ENCODE data around the gene DMAC2L.
"Not testable (repeated sequence)": the region's sequence is repeated elsewhere in the genome, so short reads cannot be mapped to it uniquely, and the experiment has no call there.

The DMAC2L gene

DNA sequence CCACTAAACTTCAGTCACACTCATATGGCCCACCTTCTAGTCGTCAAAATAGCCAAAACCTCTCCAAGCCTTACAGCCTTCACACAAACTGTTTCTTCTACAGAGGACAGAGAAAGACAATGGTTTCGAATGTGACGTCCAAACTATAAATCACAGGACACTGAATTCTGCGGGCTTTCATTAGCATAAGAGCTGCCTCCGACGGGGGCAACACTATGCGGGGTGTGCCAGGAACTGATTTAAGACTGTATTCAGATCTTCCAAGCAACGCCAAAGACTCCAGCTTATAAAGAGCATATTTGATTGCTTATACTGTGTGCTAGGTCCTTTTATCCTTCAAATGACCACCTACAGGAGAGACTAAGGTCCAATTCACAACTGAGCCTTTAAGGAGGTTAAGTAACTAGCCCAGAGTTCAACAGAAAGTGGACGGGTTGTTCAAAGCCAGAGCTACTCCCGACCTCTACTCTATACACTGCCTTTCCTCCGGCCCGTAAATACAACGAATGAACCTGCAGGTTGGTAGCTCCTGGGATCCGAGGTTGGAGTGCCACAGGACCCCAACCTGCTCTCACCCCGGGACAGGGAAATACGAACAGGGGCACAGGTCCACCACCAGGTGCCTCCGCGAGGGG, 670 bp upstream of the DMAC2L start:
- peaks cover 9% of the 10 kb centered on the region for H3K36me3 ChIP-seq (ENCODE audit: insufficient read depth, low read length)
- no peaks in the 10 kb centered on the region for H3K27me3 ChIP-seq (ENCODE audit: insufficient read depth, low read length, poor library complexity)
- peaks cover 29% of the 10 kb centered on the region for H3K4me1 ChIP-seq (ENCODE audit: insufficient read depth, low read length)
- ATAC-seq (ENCODE audit: insufficient read depth, low read depth) (peak; percentile 31; the same call in 2 of the 3 replicates), DNase-seq (no peak)
- no peak for TF ChIP-seq EZH2 (IDR thresholded peaks at IDR 0.05; ENCODE audit: borderline replicate concordance, low read depth, low read length, severe bottlenecking)
- TF ChIP-seq, protein P1, sequence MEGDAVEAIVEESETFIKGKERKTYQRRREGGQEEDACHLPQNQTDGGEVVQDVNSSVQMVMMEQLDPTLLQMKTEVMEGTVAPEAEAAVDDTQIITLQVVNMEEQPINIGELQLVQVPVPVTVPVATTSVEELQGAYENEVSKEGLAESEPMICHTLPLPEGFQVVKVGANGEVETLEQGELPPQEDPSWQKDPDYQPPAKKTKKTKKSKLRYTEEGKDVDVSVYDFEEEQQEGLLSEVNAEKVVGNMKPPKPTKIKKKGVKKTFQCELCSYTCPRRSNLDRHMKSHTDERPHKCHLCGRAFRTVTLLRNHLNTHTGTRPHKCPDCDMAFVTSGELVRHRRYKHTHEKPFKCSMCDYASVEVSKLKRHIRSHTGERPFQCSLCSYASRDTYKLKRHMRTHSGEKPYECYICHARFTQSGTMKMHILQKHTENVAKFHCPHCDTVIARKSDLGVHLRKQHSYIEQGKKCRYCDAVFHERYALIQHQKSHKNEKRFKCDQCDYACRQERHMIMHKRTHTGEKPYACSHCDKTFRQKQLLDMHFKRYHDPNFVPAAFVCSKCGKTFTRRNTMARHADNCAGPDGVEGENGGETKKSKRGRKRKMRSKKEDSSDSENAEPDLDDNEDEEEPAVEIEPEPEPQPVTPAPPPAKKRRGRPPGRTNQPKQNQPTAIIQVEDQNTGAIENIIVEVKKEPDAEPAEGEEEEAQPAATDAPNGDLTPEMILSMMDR (IDR thresholded peaks at IDR 0.05; ENCODE audit: borderline replicate concordance, extremely low read depth, low read length, poor library complexity, severe bottlenecking): peak; percentile 47
- H2AFZ ChIP-seq (ENCODE audit: low read depth, low read length): peak overlapping the region; percentile 97
- H3K27ac ChIP-seq (ENCODE audit: low read length): peak overlapping the region; percentile 99
- H3K4me2 ChIP-seq (ENCODE audit: insufficient read depth, low read length): peak overlapping the region; percentile 85
- no peaks in the 10 kb centered on the region for H4K20me1 ChIP-seq (ENCODE audit: insufficient read depth, low read length)
- H3K9me3 ChIP-seq (ENCODE audit: insufficient read depth, low read length, severe bottlenecking): peaks cover 6% of the 10 kb centered on the region
- peak overlapping the region; percentile 38 to 87 for H3K4me3 ChIP-seq (ENCODE audit: low read depth in 1 of 2, low read length in 2 of 2)
- H3K79me2 ChIP-seq (ENCODE audit: insufficient read depth, low read length): peaks cover 63% of the 10 kb centered on the region
- peak overlapping the region; percentile 85 for H3K9ac ChIP-seq (ENCODE audit: low read depth, low read length)

DNA sequence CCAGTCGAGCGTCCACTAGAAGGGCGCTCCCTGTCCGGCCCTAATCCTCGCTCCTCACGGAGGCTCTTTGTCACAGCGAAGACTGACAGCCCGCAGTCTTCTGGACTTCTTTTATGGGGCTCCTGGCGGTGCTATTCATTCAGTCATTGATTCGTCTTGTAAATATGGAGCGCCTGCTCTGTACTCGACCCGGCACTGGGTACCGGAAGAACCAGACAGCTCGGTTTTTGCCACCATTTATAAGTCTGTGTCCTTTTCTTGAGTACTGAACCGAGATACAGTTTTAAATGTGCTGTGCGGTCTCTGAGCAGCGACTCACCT, 570 bp downstream of the DMAC2L start:
- DNase-seq (no peak), ATAC-seq (ENCODE audit: insufficient read depth, low read depth) (peak; percentile 44)
- TF ChIP-seq, protein P1 (IDR thresholded peaks at IDR 0.05; ENCODE audit: borderline replicate concordance, extremely low read depth, low read length, poor library complexity, severe bottlenecking): no peak
- no peak for TF ChIP-seq EZH2 (IDR thresholded peaks at IDR 0.05; ENCODE audit: borderline replicate concordance, low read depth, low read length, severe bottlenecking)
- Histone ChIP-seq H2AFZ (ENCODE audit: low read depth, low read length) (peak overlapping the region; percentile 97), H3K9me3 (ENCODE audit: insufficient read depth, low read length, severe bottlenecking) (peaks cover 6% of the 10 kb centered on the region), H4K20me1 (ENCODE audit: insufficient read depth, low read length) (no peaks in the 10 kb centered on the region), H3K4me2 (ENCODE audit: insufficient read depth, low read length) (peak overlapping the region; percentile 85), H3K9ac (ENCODE audit: low read depth, low read length) (peak overlapping the region; percentile 85), H3K36me3 (ENCODE audit: insufficient read depth, low read length) (peaks cover 9% of the 10 kb centered on the region), H3K27ac (ENCODE audit: low read length) (peak overlapping the region; percentile 99), H3K79me2 (ENCODE audit: insufficient read depth, low read length) (peaks cover 52% of the 10 kb centered on the region), H3K4me3 (ENCODE audit: low read depth in 1 of 2, low read length in 2 of 2) (peak overlapping the region; percentile 38 to 87), H3K4me1 (ENCODE audit: insufficient read depth, low read length) (peaks cover 29% of the 10 kb centered on the region), H3K27me3 (ENCODE audit: insufficient read depth, low read length, poor library complexity) (no peaks in the 10 kb centered on the region)

DNA sequence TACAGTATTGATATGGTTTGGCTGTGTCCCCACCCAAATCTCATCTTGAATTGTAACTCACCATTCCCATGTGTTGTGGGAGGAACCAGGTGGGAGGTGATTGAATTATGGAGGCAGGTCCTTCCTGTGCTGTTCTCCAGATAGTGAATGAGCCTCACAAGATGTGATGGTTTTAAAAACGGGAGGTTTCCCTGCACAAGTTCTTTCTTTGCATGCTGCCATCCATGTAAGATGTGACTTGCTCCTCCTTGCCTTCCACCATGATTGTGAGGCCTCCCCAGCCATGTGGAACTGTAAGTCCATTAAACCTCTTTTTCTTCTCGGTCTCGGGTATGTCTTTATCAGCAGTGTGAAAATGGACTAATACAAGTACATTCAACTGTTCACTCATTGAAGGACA, 2.0 kb downstream of the DMAC2L start:
- not testable (repeated sequence) for H3K9ac ChIP-seq (ENCODE audit: low read depth, low read length); H4K20me1 ChIP-seq (ENCODE audit: insufficient read depth, low read length); H2AFZ ChIP-seq (ENCODE audit: low read depth, low read length); H3K27me3 ChIP-seq (ENCODE audit: insufficient read depth, low read length, poor library complexity); H3K36me3 ChIP-seq (ENCODE audit: insufficient read depth, low read length); H3K9me3 ChIP-seq (ENCODE audit: insufficient read depth, low read length, severe bottlenecking); H3K27ac ChIP-seq (ENCODE audit: low read length); H3K4me3 ChIP-seq (ENCODE audit: low read depth in 1 of 2, low read length in 2 of 2); ATAC-seq (ENCODE audit: insufficient read depth, low read depth); DNase-seq
- H3K79me2 ChIP-seq (ENCODE audit: insufficient read depth, low read length): peaks cover 50% of the 10 kb centered on the region
- H3K4me1 ChIP-seq (ENCODE audit: insufficient read depth, low read length): peaks cover 29% of the 10 kb centered on the region
- H3K4me2 ChIP-seq (ENCODE audit: insufficient read depth, low read length): peak overlapping the region; percentile 85; the same call in 1 of the 2 replicates

DNA sequence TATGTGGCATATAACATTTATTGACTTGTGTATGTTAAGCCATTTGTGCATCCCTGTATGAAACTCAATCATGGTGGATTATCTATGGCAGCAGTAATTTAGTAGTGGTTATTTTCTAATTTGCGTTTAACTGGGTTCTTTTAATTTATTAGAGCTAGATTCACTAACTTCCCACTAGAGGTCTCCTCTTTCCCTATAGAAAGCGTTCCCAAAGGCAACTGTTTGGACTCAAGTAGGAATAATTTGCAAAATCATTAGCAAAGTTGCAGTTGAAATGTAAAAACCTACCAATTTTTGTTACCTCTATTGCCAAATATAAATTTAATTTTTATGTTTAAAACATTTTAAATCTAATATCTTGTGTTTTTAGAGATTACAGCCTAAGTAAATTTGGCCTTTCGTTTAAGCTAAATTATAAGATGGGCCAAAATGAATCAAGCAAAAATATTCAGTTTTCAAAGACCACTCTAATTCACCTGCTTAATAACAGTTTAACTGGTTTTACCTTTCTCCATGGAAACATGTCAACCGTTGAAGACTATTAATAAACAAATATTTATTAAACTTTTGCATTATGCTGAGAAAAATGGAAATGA, 6.0 kb downstream of the DMAC2L start:
- Histone ChIP-seq H3K79me2 (ENCODE audit: insufficient read depth, low read length) (peaks cover 41% of the 10 kb centered on the region), H3K4me1 (ENCODE audit: insufficient read depth, low read length) (peaks cover 17% of the 10 kb centered on the region), H3K9me3 (ENCODE audit: insufficient read depth, low read length, severe bottlenecking) (peaks cover 6% of the 10 kb centered on the region), H4K20me1 (ENCODE audit: insufficient read depth, low read length) (peaks cover 4% of the 10 kb centered on the region; the same call in 1 of the 2 replicates), H3K27ac (ENCODE audit: low read length) (no peak overlapping the region), H3K27me3 (ENCODE audit: insufficient read depth, low read length, poor library complexity) (no peaks in the 10 kb centered on the region), H2AFZ (ENCODE audit: low read depth, low read length) (no peak overlapping the region), H3K4me3 (ENCODE audit: low read depth in 1 of 2, low read length in 2 of 2) (no peak overlapping the region), H3K9ac (ENCODE audit: low read depth, low read length) (no peak overlapping the region), H3K4me2 (ENCODE audit: insufficient read depth, low read length) (no peak overlapping the region), H3K36me3 (ENCODE audit: insufficient read depth, low read length) (peaks cover 15% of the 10 kb centered on the region)
- TF ChIP-seq, protein P1 (IDR thresholded peaks at IDR 0.05; ENCODE audit: borderline replicate concordance, extremely low read depth, low read length, poor library complexity, severe bottlenecking): peak; percentile 66
- no peak for TF ChIP-seq EZH2 (IDR thresholded peaks at IDR 0.05; ENCODE audit: borderline replicate concordance, low read depth, low read length, severe bottlenecking)
- DNase-seq (no peak), ATAC-seq (ENCODE audit: insufficient read depth, low read depth) (no peak)

All from DND-41 (cell line).